Natural killer cell (primary cell): ENCODE data around the gene SPATA31A1. TPM values are rescaled to one million over a fixed set of nuclear protein-coding genes. Genes with fewer than 3 reads are reported as not detected.
"Not testable (repeated sequence)": the region's sequence is repeated elsewhere in the genome, so short reads cannot be mapped to it uniquely, and the experiment has no call there.

ENCODE experiments used
- ATAC-seq, 3 donors: fragments of 150-1000 bp in 2 of 3; fragments of 200-7000 bp in 1 of 3; cut with Tn5 transposase; 1 replicate in 1 of 3; 2 replicates in 2 of 3; pipeline ENCODE4 v1.10.0; 2021; ENCODE audit warnings: mild to moderate bottlenecking in 2 of 3, moderate library complexity in 2 of 3
- DNase-seq, 2 donors: peaks; one replicate each; pipeline versions ENCODE4 v3.0.0 to v3.0.0-alpha.2; 2013 to 2021; ENCODE audit warnings: mixed read lengths in 1 of 2
- H3K27ac ChIP-seq: one replicate; pipeline ENCODE4 v1.5.1; 2013; ENCODE audit warnings: mild to moderate bottlenecking, low read length
- H3K27me3 ChIP-seq: one replicate; pipeline ENCODE4 v1.6.1; 2013; ENCODE audit warnings: low read length; ENCODE audit not compliant: control insufficient read depth, insufficient read depth
- H3K36me3 ChIP-seq: one replicate; pipeline ENCODE4 v1.6.1; 2013; ENCODE audit warnings: low read length; ENCODE audit not compliant: control insufficient read depth, insufficient read depth
- H3K4me1 ChIP-seq: one replicate; pipeline ENCODE4 v1.6.1; 2013; ENCODE audit warnings: low read length; ENCODE audit not compliant: control insufficient read depth, insufficient read depth
- H3K4me3 ChIP-seq: one replicate; pipeline ENCODE4 v1.5.1; 2013; ENCODE audit warnings: low read length
- H3K9me3 ChIP-seq: one replicate; pipeline ENCODE4 v1.6.1; 2013; ENCODE audit warnings: low read length; ENCODE audit not compliant: control insufficient read depth, insufficient read depth
- H3K27ac Mint-ChIP-seq, 2 donors: one replicate each; pipeline ENCODE4 v1.8.0; 2022; ENCODE audit warnings: mild to moderate bottlenecking in 2 of 2, mixed read lengths in 2 of 2, moderate library complexity in 1 of 2
- H3K27me3 Mint-ChIP-seq, 2 donors: one replicate each; pipeline ENCODE4 v1.8.0; 2022; ENCODE audit warnings: low read depth in 2 of 2, mixed read lengths in 2 of 2
- H3K36me3 Mint-ChIP-seq: one replicate; pipeline ENCODE4 v1.8.0; 2022; ENCODE audit warnings: mixed read lengths
- H3K4me1 Mint-ChIP-seq, 2 donors: one replicate each; pipeline ENCODE4 v1.8.0; 2022; ENCODE audit warnings: mixed read lengths in 2 of 2
- H3K4me3 Mint-ChIP-seq: one replicate; pipeline ENCODE4 v1.8.0; 2022; ENCODE audit warnings: mild to moderate bottlenecking, moderate library complexity, mixed read lengths
- H3K9me3 Mint-ChIP-seq, 2 donors: one replicate each; pipeline ENCODE4 v1.8.0; 2022; ENCODE audit warnings: mixed read lengths in 2 of 2
- WGBS: methylation state at CpG from one replicate; pipeline ENCODE4 v1.1.7; 2013; ENCODE audit warnings: missing lambda C conversion rate; ENCODE audit not compliant: insufficient coverage; 5-methylcytosine and 5-hydroxymethylcytosine counted together
- intact Hi-C: fragments of 100-400 bp; cut with micrococcal nuclease; formaldehyde crosslinking; loops from one replicate; pipeline ENCODE4 v1.14.2; 2022
- total RNA-seq, 4 donors: library from RNA; stranded (reverse); fragments of 120-200 nt in 1 of 4; gene quantifications; one replicate each; pipeline versions ENCODE4 v1.2.3 to v1.2.4, GENCODE V29; 2013 to 2022

The SPATA31A1 gene
- total RNA-seq = not detected
- total RNA-seq (2013) = not detected

- H3K36me3 ChIP-seq, DNase-seq, H3K27me3 ChIP-seq, H3K4me1 Mint-ChIP-seq, ATAC-seq, H3K27ac ChIP-seq, intact Hi-C loops, H3K27me3 Mint-ChIP-seq, H3K4me3 Mint-ChIP-seq, H3K4me1 ChIP-seq, H3K27ac Mint-ChIP-seq, H3K9me3 ChIP-seq, H3K9me3 Mint-ChIP-seq, H3K36me3 Mint-ChIP-seq, H3K4me3 ChIP-seq: not testable (repeated sequence)
- no CpG with 5 or more reads among the region's 6 CpGs for WGBS
Observed at GRCh38 chr9:39355369-39355768, at the start of gene SPATA31A1. TSS of gene SPATA31A1 (plus strand) at chr9:39355669. CDS start at chr9:39355731, 62 bp downstream.

DNA sequence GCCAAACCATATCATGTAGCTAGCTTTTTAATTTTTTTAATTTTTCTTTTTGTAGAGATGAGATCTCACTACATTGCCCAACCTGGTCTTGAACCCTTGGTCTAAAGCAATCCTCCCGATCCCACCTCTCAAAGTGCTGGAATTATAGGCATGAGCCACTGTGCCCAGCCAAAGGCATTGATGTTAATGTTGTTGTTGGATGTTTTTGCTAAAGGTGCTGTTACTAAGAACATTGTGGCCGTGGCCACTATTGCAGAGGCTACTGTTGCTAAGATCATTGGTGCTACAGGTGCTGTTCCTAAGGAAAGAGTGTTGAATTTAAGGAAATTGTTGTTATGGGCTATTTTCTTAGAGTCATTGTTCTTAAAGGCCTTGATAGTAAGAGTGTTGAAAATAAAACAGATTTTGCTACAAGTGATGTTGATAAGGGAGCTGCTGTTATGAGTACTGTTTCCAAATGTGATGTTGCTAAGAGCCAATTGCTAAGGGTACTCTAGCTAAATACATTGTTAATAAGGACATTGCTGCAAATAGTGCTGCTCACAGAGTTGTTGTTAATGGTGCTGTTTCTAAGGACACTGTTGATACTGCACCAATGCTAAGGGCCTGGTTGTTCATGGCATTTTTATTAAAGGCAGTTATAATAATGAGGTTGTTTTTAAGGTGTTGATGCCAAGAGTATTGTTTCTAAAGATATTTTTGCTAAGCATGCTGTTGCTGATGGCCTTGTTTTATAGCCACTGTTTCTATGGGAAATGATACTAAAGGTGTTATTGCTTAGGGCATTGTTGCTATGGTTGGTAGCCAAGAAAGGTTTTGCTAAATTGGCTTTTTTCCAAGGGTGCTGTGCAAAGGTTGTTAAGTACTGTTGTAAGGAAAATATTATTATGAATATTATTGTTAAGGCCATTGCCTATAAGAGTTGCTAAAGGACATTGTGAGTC lies 52.1 kb downstream of the SPATA31A1 start:
- H3K27me3 Mint-ChIP-seq, DNase-seq, ATAC-seq, H3K4me1 ChIP-seq, H3K9me3 ChIP-seq, H3K4me3 Mint-ChIP-seq, H3K4me1 Mint-ChIP-seq, H3K4me3 ChIP-seq, H3K27ac ChIP-seq, H3K36me3 ChIP-seq, intact Hi-C loops, H3K9me3 Mint-ChIP-seq, H3K36me3 Mint-ChIP-seq, H3K27ac Mint-ChIP-seq, H3K27me3 ChIP-seq: not testable (repeated sequence)
- no CpG with 5 or more reads among the region's 2 CpGs for WGBS

GRCh38 chr9:39411254-39411940 lies 55.9 kb downstream of the SPATA31A1 start:
- DNase-seq, H3K9me3 Mint-ChIP-seq, intact Hi-C loops, H3K27ac ChIP-seq, H3K4me1 ChIP-seq, H3K36me3 ChIP-seq, H3K27me3 ChIP-seq, ATAC-seq, H3K27ac Mint-ChIP-seq, H3K9me3 ChIP-seq, H3K4me3 ChIP-seq, H3K4me3 Mint-ChIP-seq, H3K27me3 Mint-ChIP-seq, H3K4me1 Mint-ChIP-seq, H3K36me3 Mint-ChIP-seq: not testable (repeated sequence)
- no CpG with 5 or more reads among the region's 1 CpG for WGBS

Other genes with a start within 250 kb of the SPATA31A1 start
- under 1 TPM in 1 of 3 donors, not detected in 2; 0.20 TPM for gene CNTNAP3, start 67.5 kb upstream of the SPATA31A1 start, total RNA-seq